Heart left ventricle (tissue), 13 donors: ENCODE results near the gene FNDC3B.

Experiments
- POLR2A ChIP-seq, 2 donors: fragments of 450-650 bp; IDR thresholded peaks; one replicate each; pipeline ENCODE4 v1.6.1; 2017; ENCODE audit warnings: antibody characterized with exemption in 2 of 2, mild to moderate bottlenecking in 2 of 2, moderate library complexity in 2 of 2
- TF ChIP-seq, protein P1 (sequence below), 12 donors: fragments of 200-600 bp; sonication (generic) in 4 of 12; IDR thresholded peaks; one replicate each; pipeline versions ENCODE4 v1.5.0 to v1.8.0; 2018 to 2022; ENCODE audit warnings: antibody characterized with exemption in 12 of 12, mild to moderate bottlenecking in 5 of 12
- donor health status: ischemic (EF 13 %, LVEDD 7.1; RV severe dilation, severe dysfunction).
- donor health status: DM: no; HTN: yes; CAD: no.
- donor health status: DM: no; HTN: no; CAD: no.
- donor health status: ischemic (EF 25% LVEDD 6.9; RV normal size, moderate dysfunction).
- donor health status: ischemic (EF 25% LVEDD 5.7; RV mildly dilated, moderate dysfunction).
- donor health status: ischemic (EF 35%, LVEDD 5.7; RV mildly dilated, moderate dysfunction).
- donor health status: nonischemic (EF 11% LVEDD 7.7; RV severe dilation, severe dysfunction).
- donor health status: DM: yes; HTN: yes; CAD: no.
- donor health status: PGD.
- donor health status: ischemic (EF 29% LVEDD 5.4; RV normal size, mild dysfunction).
- donor health status: nonischemic (EF 23%, LVEDD 6.1; RV moderate dilation, normal function).

DNA sequence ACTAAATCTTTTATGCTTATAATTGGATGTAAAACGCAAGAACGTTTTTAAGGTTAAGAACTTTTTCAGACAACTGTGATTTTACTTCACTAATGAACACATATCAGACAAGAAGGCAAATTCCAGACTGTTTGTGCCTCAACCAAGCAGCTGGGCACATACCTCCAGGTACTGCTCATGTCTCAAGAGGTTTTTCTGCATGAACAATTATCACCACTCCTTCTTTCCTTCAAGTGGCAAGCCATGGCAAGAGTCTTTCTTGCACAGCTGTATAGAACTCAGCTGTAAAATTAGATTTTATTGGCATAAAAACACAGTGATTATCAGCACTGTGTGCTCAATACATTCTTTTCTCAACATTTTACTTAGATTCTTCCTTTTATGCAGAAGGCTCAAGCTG, 64.3 kb downstream of the FNDC3B start:
- TF ChIP-seq, protein P1, sequence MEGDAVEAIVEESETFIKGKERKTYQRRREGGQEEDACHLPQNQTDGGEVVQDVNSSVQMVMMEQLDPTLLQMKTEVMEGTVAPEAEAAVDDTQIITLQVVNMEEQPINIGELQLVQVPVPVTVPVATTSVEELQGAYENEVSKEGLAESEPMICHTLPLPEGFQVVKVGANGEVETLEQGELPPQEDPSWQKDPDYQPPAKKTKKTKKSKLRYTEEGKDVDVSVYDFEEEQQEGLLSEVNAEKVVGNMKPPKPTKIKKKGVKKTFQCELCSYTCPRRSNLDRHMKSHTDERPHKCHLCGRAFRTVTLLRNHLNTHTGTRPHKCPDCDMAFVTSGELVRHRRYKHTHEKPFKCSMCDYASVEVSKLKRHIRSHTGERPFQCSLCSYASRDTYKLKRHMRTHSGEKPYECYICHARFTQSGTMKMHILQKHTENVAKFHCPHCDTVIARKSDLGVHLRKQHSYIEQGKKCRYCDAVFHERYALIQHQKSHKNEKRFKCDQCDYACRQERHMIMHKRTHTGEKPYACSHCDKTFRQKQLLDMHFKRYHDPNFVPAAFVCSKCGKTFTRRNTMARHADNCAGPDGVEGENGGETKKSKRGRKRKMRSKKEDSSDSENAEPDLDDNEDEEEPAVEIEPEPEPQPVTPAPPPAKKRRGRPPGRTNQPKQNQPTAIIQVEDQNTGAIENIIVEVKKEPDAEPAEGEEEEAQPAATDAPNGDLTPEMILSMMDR (IDR thresholded peaks at IDR 0.05) = no peak
- TF ChIP-seq POLR2A (IDR thresholded peaks at IDR 0.05) = no peak
